ENCODE results near the gene GHDC. TPM values are rescaled to one million over a fixed set of nuclear protein-coding genes. Genes with fewer than 3 reads are reported as not detected.
"Not testable (repeated sequence)": the region's sequence is repeated elsewhere in the genome, so short reads cannot be mapped to it uniquely, and the experiment has no call there.

Gene GHDC
- total RNA-seq, 1 experiment from 2014 or later = 14.9 TPM

DNA sequence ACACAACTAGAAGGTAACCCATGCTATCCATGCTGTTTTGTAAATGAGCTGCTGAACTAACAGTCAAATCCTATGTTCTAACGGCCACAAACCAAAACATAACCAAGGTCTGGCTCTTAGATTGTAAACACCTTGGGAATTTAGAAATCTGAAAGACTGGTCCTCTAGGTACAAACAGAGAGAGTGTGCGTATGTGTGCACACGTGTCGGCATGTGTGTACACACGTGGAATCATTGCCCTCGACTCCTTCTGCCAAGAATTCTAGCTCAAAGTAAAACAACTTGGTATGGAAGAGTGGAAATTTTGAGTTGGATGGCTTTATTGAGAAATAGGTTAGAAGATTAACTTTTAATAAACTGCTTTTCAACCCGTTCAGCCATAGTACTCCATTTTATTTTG is 18.1 kb upstream of the GHDC start:
- no peak for DNase-seq
- Histone ChIP-seq H3K79me2 (ENCODE audit: low read length) (no peaks in the 10 kb centered on the region), H3K9me3 (ENCODE audit: low read length) (no peaks in the 10 kb centered on the region), H3K9me2 (replicated peaks; ENCODE audit: insufficient read depth, low read length) (no peaks in the 10 kb centered on the region), H4K20me1 (ENCODE audit: insufficient read depth, low read depth, low read length) (no peaks in the 10 kb centered on the region), H3K4me2 (ENCODE audit: low read depth, low read length, poor library complexity, severe bottlenecking) (no peak overlapping the region), H2AFZ (ENCODE audit: low read length) (no peak overlapping the region), H3K4me1 (ENCODE audit: low read length) (no peaks in the 10 kb centered on the region), H3K27me3 (ENCODE audit: low read length) (no peaks in the 10 kb centered on the region), H3K9ac (ENCODE audit: low read length) (no peak overlapping the region), H3K4me3 (ENCODE audit: low read length) (no peak overlapping the region), H3K36me3 (ENCODE audit: insufficient read depth, low read length) (peaks cover 46% of the 10 kb centered on the region), H3K27ac (ENCODE audit: low read length) (no peak overlapping the region)

GRCh38 chr17:42211921-42212341 is 17.6 kb upstream of the GHDC start:
- H3K79me2 ChIP-seq (ENCODE audit: low read length); H3K4me2 ChIP-seq (ENCODE audit: low read depth, low read length, poor library complexity, severe bottlenecking); H2AFZ ChIP-seq (ENCODE audit: low read length); H3K4me3 ChIP-seq (ENCODE audit: low read length); H3K4me1 ChIP-seq (ENCODE audit: low read length); H3K27me3 ChIP-seq (ENCODE audit: low read length); H3K27ac ChIP-seq (ENCODE audit: low read length); H4K20me1 ChIP-seq (ENCODE audit: insufficient read depth, low read depth, low read length); H3K9me3 ChIP-seq (ENCODE audit: low read length); H3K9me2 ChIP-seq (replicated peaks; ENCODE audit: insufficient read depth, low read length); DNase-seq; H3K9ac ChIP-seq (ENCODE audit: low read length): not testable (repeated sequence)
- H3K36me3 ChIP-seq (ENCODE audit: insufficient read depth, low read length) = peaks cover 45% of the 10 kb centered on the region

GRCh38 chr17:42210046-42210445 is 15.8 kb upstream of the GHDC start:
- Histone ChIP-seq H3K79me2 (ENCODE audit: low read length) (no peaks in the 10 kb centered on the region), H3K27ac (ENCODE audit: low read length) (no peak overlapping the region), H4K20me1 (ENCODE audit: insufficient read depth, low read depth, low read length) (no peaks in the 10 kb centered on the region), H3K27me3 (ENCODE audit: low read length) (no peaks in the 10 kb centered on the region), H3K4me3 (ENCODE audit: low read length) (no peak overlapping the region), H3K9me3 (ENCODE audit: low read length) (no peaks in the 10 kb centered on the region), H3K9me2 (replicated peaks; ENCODE audit: insufficient read depth, low read length) (no peaks in the 10 kb centered on the region), H2AFZ (ENCODE audit: low read length) (no peak overlapping the region), H3K4me1 (ENCODE audit: low read length) (no peaks in the 10 kb centered on the region), H3K4me2 (ENCODE audit: low read depth, low read length, poor library complexity, severe bottlenecking) (no peak overlapping the region), H3K9ac (ENCODE audit: low read length) (no peak overlapping the region), H3K36me3 (ENCODE audit: insufficient read depth, low read length) (peaks cover 46% of the 10 kb centered on the region)
- DNase-seq = no peak

GRCh38 chr17:42206153-42206612 is 11.9 kb upstream of the GHDC start:
- H3K9me3 ChIP-seq (ENCODE audit: low read length); H3K9me2 ChIP-seq (replicated peaks; ENCODE audit: insufficient read depth, low read length); H3K4me3 ChIP-seq (ENCODE audit: low read length); H3K79me2 ChIP-seq (ENCODE audit: low read length); H3K27me3 ChIP-seq (ENCODE audit: low read length); H3K4me2 ChIP-seq (ENCODE audit: low read depth, low read length, poor library complexity, severe bottlenecking); H3K4me1 ChIP-seq (ENCODE audit: low read length); H2AFZ ChIP-seq (ENCODE audit: low read length); H4K20me1 ChIP-seq (ENCODE audit: insufficient read depth, low read depth, low read length); H3K27ac ChIP-seq (ENCODE audit: low read length); H3K9ac ChIP-seq (ENCODE audit: low read length): not testable (repeated sequence)
- H3K36me3 ChIP-seq (ENCODE audit: insufficient read depth, low read length) = peaks cover 46% of the 10 kb centered on the region
- DNase-seq = peak; percentile 39

GRCh38 chr17:42203354-42203753 is 9.1 kb upstream of the GHDC start:
- peaks cover 41% of the 10 kb centered on the region; the same call in 1 of the 2 replicates for H3K36me3 ChIP-seq (ENCODE audit: insufficient read depth, low read length)
- no peaks in the 10 kb centered on the region for H3K27me3 ChIP-seq (ENCODE audit: low read length)
- no peak overlapping the region for H2AFZ ChIP-seq (ENCODE audit: low read length)
- H3K27ac ChIP-seq (ENCODE audit: low read length) = no peak overlapping the region
- no peaks in the 10 kb centered on the region for H3K9me2 ChIP-seq (replicated peaks; ENCODE audit: insufficient read depth, low read length)
- H4K20me1 ChIP-seq (ENCODE audit: insufficient read depth, low read depth, low read length) = no peaks in the 10 kb centered on the region
- no peaks in the 10 kb centered on the region for H3K9me3 ChIP-seq (ENCODE audit: low read length)
- DNase-seq = peak; percentile 11
- H3K9ac ChIP-seq (ENCODE audit: low read length) = no peak overlapping the region
- H3K4me2 ChIP-seq (ENCODE audit: low read depth, low read length, poor library complexity, severe bottlenecking) = no peak overlapping the region
- H3K79me2 ChIP-seq (ENCODE audit: low read length) = no peaks in the 10 kb centered on the region
- no peaks in the 10 kb centered on the region for H3K4me1 ChIP-seq (ENCODE audit: low read length)
- no peak overlapping the region for H3K4me3 ChIP-seq (ENCODE audit: low read length)

DNA sequence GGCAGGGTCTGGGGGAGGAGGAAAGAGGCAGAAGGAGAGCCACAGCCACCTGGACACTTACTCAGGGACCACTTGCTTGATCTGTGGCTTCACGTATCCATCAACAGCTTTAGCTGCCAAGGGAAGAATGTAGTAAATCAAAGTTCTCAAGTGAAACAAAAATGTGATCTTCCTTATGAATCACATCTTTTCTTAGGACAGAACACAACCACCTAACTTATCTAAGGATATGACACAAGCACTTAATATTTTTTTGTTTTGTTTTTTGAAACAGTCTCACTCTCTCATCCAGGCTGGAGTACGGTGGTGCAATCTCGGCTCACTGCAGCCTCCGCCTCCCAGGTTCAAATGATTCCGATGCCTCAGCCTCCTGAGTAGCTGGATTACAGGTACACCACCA is 8.4 kb upstream of the GHDC start:
- H3K9ac ChIP-seq (ENCODE audit: low read length) = no peak overlapping the region

GRCh38 chr17:42202159-42202558 is 7.9 kb upstream of the GHDC start:
- no peak for DNase-seq
- no peaks in the 10 kb centered on the region for H3K27me3 ChIP-seq (ENCODE audit: low read length)
- no peak overlapping the region for H3K9ac ChIP-seq (ENCODE audit: low read length)
- H3K4me2 ChIP-seq (ENCODE audit: low read depth, low read length, poor library complexity, severe bottlenecking) = no peak overlapping the region
- peaks cover 39% of the 10 kb centered on the region; the same call in 1 of the 2 replicates for H3K36me3 ChIP-seq (ENCODE audit: insufficient read depth, low read length)
- H3K4me3 ChIP-seq (ENCODE audit: low read length) = no peak overlapping the region
- H2AFZ ChIP-seq (ENCODE audit: low read length) = no peak overlapping the region
- H3K4me1 ChIP-seq (ENCODE audit: low read length) = no peaks in the 10 kb centered on the region
- no peaks in the 10 kb centered on the region for H4K20me1 ChIP-seq (ENCODE audit: insufficient read depth, low read depth, low read length)
- no peaks in the 10 kb centered on the region for H3K9me3 ChIP-seq (ENCODE audit: low read length)
- no peaks in the 10 kb centered on the region for H3K9me2 ChIP-seq (replicated peaks; ENCODE audit: insufficient read depth, low read length)
- no peak overlapping the region for H3K27ac ChIP-seq (ENCODE audit: low read length)
- H3K79me2 ChIP-seq (ENCODE audit: low read length) = no peaks in the 10 kb centered on the region

More for the DNA sequence above, 8.4 kb upstream of the GHDC start:
- Histone ChIP-seq H3K27ac (ENCODE audit: low read length) (no peak overlapping the region), H4K20me1 (ENCODE audit: insufficient read depth, low read depth, low read length) (no peaks in the 10 kb centered on the region), H3K4me3 (ENCODE audit: low read length) (no peak overlapping the region), H3K36me3 (ENCODE audit: insufficient read depth, low read length) (peaks cover 41% of the 10 kb centered on the region; the same call in 1 of the 2 replicates), H3K9me2 (replicated peaks; ENCODE audit: insufficient read depth, low read length) (no peaks in the 10 kb centered on the region), H3K4me2 (ENCODE audit: low read depth, low read length, poor library complexity, severe bottlenecking) (no peak overlapping the region), H2AFZ (ENCODE audit: low read length) (no peak overlapping the region), H3K9me3 (ENCODE audit: low read length) (no peaks in the 10 kb centered on the region), H3K4me1 (ENCODE audit: low read length) (no peaks in the 10 kb centered on the region), H3K27me3 (ENCODE audit: low read length) (no peaks in the 10 kb centered on the region), H3K79me2 (ENCODE audit: low read length) (no peaks in the 10 kb centered on the region)
- DNase-seq = peak; percentile 27

- Histone ChIP-seq H4K20me1 (ENCODE audit: insufficient read depth, low read depth, low read length) (no peaks in the 10 kb centered on the region), H3K27ac (ENCODE audit: low read length) (no peak overlapping the region), H3K4me3 (ENCODE audit: low read length) (no peak overlapping the region), H3K9me3 (ENCODE audit: low read length) (no peaks in the 10 kb centered on the region), H3K36me3 (ENCODE audit: insufficient read depth, low read length) (peaks cover 37% of the 10 kb centered on the region; the same call in 1 of the 2 replicates), H3K9me2 (replicated peaks; ENCODE audit: insufficient read depth, low read length) (no peaks in the 10 kb centered on the region), H3K27me3 (ENCODE audit: low read length) (no peaks in the 10 kb centered on the region), H3K4me1 (ENCODE audit: low read length) (no peaks in the 10 kb centered on the region), H3K9ac (ENCODE audit: low read length) (no peak overlapping the region), H3K79me2 (ENCODE audit: low read length) (no peaks in the 10 kb centered on the region), H3K4me2 (ENCODE audit: low read depth, low read length, poor library complexity, severe bottlenecking) (no peak overlapping the region), H2AFZ (ENCODE audit: low read length) (no peak overlapping the region)
- peak; percentile 4 for DNase-seq
Measured at GRCh38 chr17:42201458-42201772, 7.1 kb upstream of the GHDC start.

Measured in Karpas-422 (cell line).